Fibroblast of skin of right quadriceps (primary cell): ENCODE measurements around the gene ABCA1.

Experiments
- DNase-seq: peaks from one replicate; pipeline ENCODE4 v3.0.0-alpha.2; 2013

Gene ABCA1

DNA sequence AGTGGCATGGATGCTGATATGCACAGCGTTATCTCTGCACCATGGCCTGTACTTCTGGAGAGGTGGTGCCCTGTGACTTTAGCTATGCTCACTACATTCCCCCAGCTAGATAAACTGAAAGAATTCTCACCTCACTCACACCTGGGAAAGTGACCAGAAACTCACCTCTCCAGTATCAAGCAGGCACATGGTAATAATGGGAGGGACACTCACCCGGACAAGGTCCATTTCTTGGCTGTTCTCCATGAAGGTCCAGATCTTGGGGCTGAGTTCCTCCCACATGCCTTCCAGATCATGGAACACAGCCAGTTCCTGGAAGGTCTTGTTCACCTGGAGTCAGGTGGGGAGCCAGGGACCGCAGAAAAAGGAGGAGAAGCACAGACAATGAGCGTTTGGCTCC is 91.2 kb downstream of the ABCA1 start:
- no peak for DNase-seq

DNA sequence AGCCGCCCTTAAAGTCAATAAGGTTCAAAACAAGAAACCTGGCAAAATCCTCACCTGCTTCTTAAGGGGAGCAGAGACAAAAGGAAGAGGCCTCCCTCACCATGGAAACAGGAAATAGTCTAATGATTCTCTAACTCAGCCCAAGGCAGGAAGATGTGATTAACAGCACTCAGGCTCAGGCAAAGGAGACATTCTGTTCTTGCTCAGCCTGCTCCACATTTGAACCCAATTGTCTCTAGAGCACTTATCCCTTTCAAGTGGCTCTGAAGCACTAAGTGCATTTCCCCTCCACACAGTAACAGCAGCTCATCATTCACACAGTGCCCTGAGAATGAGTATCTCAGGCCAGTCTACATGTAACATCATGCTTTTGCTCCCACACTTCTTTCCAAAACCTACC is 91.7 kb downstream of the ABCA1 start:
- peak; percentile 15 for DNase-seq

DNA sequence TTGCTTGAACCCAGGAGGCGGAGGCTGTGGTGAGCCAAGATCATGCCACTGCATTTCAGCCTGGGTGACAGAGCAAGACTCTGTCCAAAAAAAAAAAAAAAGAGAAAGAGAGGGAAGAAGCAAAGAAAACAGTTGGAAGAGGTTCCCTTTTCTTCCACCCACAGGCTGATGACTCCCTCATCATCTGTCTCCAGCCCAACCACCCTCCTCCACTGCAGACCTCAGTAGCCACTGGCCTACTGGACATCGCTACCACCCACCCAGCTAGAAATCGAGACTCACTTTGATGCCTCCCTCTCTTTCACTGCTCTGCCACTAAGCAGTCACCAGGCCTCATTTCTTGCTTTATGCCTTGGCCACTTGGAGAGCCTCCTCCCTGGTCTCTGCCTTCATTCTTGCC is 92.8 kb downstream of the ABCA1 start:
- DNase-seq: no peak

DNA sequence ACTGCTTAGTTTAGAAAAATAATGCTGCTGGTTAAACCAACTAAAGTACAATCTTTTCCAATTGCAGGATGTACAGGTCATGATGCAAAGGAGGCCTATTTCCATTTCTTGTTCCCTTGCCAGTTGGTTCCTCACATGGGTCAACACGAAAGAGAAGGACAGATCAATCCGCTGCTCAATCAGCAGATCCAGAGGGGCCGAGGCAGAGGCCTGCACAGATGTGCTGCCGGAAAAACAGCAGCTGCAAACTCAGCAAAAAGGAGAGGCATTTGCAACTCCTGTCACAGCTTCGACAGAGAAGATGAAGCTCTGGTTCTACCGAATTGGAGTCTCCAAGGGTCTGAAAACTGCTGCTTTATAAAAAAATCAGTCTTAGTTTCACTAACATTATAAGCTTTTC is 94.3 kb downstream of the ABCA1 start:
- DNase-seq: no peak

DNA sequence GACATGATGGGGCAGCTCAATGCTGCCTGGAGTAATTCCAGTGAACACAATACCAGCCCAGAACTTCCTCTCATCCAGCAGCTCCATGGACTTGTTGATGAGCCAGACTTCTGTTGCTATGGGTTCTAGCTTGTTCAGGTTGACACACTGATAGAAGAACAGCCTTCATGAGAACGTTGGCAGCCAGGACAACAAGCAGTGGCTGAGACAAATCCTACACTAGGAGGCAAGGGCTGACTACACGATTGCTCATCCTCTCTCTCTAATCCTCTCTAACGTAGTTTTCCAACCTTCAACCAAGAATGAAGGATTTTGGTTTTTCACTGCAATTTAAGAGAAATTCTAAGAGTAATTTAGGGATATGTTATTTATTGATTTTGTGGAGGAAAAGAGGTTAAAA is 96.3 kb downstream of the ABCA1 start:
- DNase-seq: peak; percentile 76

DNA sequence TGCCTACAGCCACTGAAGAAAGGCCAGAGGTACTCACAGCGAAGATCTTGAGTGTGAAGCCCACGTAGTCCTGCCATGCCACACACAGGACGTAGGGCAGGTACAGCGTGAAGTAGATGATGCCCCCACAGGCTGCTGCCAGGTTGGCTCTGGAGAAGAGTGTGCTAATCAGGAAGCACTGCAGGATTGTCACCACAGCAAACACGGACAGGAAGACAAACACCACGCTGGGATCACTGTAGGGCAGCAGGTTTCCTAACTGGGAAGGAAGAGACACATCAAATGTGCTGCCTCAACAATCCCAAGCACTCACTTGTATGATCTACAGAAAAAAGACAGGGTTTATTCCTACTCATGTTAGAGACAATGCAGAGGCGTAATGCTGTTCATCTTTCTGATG is 101.0 kb downstream of the ABCA1 start:
- no peak for DNase-seq

DNA sequence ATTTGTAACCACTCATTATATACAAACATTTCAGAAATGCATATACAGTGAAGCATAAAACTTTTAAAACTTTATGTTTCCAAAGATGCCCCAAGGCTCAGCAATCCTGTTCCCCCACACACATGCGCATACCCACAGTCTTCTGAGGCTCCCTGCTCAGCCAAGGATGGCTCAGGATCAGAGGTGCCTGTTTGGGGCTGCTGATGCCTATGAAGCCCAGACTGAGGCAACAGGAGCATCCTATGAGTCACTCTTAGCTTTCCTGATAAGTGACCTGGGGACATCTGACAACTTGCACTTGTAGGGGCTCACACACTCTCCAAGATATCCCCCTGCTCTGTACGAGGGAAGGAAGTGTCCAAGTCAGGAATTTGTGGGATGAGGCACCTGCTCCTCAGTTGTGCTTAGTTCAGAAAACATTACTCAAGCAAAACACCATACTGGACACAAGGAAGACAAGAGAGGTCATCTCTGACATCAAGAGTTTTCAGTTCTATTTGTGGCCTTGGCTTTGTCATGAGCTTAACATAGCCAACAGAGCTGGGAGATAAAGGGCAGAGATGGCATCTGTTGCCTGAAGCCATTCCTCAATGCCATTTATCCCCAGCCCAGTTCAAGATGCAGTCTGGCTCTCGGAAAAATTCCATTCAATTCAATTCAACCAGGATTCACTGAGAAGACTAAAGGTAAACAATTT is 101.7 kb downstream of the ABCA1 start:
- DNase-seq: no peak

DNA sequence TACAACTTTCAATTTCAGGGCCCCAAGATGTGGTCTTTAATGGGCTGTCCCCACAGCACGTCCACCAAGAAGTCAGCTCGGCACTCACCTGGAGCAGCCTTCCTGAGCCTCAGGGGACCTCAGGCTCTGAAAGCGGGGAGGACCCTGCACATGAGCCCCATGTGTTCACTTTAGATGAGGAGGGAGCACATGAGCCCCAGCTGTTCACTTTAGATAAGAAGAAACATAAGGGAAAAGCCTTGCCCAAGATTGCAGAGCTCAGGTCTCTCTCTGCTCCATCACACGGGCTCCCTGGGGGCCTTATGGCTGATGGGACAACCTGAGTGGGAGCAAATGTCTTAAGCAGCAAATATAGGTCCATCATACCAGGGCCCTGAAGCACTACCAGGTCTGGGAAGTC is 107.6 kb downstream of the ABCA1 start:
- DNase-seq: no peak

DNA sequence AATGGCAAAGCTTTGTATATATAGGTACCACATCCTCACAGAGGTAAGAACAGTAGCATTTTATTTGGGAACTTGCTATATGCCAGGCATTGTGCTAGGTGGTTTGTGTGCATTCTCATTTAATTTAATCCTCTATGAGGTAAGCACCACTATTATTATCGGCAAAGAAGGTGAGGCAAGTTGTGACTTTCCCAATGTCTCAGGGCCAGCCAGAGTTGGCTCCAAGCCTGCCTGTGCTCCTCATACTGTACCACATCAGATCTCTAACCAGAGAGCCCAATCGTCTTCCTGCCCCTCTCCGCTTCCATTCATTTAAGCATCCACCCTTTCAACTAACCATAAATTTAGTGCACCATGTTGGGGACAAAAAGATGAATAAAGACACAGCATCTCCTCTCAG is 108.9 kb downstream of the ABCA1 start:
- DNase-seq: no peak

DNA sequence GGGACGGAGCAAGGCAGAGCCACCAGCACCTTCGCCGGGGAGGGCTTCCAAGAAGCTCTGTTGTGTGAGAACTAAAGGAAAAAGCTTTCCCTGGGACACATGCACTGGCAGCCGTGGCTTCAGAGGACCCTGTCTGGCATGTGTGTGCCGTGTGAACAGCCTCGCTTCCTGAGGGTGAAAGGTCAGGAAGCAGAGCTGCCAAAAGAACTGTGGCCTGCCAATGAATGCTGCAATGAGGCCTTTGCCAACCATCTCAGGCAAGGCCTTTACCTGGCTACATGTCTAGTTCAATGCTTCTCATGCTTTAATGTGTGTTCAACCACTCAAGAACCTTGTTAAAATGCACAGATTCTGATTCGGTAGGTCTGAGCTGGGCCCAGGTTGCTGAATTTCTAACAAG is 110.5 kb downstream of the ABCA1 start:
- DNase-seq: no peak

DNA sequence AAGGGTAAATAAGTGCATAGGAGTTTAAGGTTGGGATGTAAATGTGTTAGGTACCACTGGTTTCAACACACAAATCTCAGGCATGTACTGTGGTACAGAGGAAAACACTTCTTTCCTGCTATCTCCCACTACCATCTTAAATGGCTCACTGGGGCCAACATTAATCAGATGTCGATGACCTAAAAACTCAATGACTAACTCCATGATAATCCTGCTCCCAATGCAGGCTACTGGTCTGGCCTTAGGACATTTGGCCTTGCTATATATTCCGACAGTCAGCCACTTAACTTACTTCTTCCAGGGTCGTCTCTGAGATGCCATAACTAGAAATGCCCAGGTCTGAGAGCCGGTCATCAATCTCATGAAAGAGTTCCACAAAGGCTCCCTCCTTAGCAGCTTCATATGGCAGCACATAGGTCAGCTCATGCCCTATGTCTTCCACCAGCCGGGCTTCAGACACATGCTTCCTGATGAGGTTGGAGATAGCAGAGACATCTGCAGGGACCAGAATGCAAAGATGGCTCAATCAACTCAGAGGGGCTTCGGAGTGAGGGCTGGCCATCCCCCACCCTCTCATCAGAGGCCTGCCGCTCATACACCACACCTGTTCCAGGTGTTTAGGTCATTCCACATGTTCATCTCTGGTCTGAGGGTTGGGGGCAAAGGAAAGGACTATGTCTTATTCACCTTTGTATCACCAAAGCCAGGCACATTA is 111.9 kb downstream of the ABCA1 start:
- DNase-seq: no peak

DNA sequence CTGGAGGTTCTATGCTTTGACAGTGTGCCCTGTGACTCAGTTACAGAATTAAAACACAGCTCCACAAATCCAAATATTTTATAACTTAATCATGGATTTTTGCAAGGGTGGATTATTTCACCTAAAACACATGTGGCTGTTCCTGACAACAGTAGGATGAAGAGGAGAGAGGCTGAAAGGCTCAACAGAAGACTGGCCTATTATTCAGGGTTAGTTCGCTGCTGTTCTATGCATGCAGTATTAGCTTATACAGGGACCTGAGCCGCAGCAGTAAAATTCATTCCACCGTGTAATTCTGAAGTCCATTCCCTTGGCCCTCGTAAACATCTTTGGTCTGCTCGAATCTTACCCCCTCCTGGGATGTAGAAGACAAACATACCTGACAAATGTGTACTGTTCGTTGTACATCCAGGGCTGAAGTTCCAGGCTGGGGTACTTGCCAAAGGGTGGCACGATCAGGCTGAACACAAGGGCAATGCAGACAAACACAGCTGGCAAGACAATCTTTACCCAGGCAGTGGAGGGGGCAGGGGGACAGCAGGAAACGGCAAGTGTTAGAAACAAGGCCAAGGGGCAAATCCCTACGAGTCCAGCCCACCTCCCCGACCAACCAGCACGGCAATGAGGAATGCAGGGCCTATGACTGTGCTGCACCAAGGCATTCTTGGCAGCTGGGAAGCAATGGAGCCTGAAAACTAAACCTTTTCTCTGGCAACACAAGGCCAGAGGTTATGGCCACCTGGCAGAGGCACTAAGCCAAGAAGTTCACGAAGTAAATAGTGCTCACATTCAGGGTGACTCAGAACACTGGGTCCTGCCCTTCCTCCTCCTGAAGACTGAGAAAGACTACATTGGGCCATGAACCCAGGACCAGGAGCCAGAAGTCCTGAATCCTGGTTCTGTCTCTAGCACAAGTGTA is 117.3 kb downstream of the ABCA1 start:
- DNase-seq: peak; percentile 36

DNA sequence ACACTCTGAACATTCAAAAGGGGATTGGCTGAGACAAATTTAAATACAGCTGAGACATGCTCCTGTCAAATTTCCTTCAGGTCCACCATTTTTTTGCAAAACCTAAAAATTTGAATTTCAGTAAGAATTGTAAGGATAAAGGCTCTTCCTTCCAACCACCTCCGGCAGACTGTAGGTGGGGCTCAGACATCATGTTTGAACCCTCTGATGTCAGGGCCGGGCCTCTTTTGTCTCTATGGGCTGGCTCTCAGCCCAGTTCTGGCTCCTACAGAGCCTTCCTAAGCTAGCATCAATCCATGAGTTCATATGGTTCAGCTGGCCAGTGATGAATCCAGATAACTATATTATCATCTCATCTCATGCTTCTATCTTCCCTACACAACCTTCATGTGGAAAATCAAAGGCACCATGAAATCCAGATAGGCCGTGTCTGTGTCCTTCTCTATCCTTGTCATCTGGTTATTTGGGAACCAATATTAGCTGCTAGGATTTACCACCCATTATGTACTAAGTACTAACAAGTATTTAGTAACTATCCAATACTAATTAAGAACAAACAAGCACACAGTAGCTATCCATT is 119.8 kb downstream of the ABCA1 start:
- peak; percentile 60 for DNase-seq

DNA sequence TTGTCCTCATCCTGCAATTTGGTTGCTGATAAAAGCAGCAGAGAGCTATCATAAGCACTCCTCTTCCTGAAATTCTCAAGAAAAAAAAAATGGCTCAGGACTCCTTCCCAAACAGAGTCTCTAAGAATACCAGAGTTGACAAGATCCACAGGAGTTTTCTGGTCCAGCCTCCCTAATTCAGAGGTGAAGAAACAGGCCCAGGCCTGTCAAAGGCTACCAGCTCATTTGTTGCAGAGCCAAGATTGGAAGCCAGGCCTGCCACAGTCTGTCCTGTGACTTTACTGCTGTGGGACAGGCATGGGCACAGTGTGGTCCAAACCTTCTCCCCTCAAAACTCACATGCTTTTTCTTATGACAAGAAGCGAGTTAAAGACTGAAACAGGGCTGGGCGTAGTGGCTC is 122.5 kb downstream of the ABCA1 start:
- DNase-seq: no peak

DNA sequence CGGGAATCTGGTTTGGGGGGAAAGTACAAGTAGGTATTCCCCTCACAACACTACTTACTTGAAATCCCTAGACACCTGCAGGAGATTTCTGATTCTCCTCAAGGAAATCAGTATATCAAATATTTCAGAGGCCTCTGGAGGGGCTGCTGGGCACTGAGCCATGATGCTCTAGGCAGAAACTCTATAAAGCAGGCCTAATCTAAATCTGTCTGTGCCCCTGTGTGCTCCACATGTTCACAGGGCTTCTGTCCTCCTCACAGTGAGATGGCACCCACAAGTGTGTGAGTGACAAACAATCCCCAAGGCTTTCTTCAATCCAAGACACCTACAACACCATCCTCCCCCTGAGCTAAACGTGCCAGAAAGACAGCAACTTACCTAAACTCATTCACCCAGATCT is 125.0 kb downstream of the ABCA1 start:
- no peak for DNase-seq

DNA sequence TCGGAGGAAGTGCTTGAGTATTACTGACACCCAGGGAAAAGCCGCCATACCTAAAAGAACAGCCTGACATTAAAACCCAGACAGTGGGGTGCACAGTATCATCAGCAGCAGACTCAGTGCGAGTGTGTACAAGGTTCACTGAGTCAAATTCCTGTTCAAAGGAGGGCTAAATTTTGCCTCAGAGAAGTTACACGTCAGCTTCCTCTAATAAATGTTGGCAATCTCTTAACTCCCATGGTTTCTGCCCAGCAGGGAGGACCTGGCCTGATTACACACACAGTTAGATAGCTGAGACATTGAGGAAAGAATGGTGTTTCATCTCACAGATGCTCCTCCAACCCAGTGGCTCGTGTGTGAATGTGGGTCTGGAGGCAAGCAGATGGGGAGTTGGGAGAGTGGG is 125.8 kb downstream of the ABCA1 start:
- DNase-seq: no peak

DNA sequence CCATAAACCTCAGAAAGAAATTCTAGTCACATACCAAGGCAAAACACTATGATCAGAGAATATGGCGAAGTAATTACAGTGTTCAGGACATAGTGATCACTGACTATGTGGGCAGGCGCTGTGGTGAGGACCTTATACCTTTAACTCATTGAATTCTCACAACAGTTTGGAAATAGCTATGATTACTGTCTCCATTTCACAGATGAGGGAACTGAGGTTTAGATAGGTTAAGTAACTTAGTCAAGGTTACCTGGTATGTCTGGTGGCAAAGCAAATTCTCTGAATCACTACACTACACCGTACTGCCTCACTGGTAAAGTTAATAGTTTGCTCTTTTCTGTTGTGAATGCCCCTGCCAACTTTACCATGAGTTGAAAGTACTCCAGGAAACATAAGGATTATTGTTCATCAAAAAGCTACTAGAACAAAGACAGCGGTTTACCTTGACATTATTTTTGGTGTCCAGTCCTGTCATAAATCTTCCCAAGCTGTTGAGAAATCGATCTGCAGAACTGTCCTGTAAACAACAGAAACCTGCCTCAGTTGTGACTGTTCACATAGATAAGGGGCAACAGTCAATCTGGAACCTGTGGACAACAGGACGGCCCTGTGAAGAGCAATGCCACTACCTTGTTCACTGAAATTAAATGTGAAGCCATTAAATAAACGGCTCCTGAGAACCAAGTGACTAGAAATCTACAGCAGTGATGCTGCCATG is 127.7 kb downstream of the ABCA1 start:
- no peak for DNase-seq

DNA sequence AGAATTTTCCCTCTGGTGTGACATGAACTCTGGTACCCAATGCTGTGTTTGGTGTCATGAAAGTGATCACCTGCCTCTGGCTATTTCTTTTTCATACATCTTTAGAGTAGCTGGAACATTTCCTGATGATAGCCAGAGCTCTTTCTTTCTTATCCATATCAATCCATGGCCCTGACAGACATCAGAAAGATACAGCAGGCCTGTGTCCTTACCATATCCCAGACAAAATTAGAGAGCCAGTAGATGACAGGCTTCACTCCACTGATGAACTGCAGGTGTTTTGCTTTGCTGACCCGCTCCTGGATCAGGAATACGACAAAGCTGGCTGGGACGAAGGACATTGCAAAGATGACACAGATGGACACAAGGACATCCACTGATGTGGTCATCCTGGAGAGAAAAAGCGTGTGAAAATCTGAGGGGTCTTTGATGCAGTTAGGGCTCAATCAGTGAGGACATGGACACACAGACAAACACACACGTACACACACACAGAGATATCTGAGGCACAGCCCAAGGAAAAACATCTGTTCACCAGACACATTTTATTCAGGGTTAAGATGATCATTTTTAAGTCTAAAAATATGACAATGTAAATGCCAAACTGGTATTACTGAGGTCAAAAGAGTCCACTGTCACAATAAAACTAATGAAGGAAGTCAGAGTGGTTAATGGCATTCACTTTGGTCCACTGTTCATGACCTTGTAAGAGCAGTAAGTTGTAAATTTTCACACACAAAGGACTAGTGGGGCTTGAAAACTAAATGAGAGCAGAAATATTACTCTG is 129.6 kb downstream of the ABCA1 start:
- no peak for DNase-seq

DNA sequence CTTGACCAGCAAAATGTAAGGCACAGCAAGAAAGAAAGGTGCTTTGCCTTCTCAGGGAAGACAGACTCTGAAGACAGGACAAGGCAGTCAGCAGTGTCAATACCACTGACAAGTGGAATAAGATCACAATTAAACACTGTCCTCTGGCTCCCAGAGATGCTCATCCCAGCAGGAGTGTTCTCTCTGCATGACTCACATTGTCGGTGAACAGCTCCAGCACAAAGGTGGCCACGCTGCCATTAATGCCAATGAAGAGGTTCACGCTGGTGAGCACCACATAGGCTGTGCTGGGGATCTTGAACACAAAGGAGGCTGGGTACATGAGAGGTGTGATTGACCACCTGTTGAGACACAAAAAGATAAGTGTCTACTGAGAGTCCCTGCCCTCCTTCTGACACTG is 132.1 kb downstream of the ABCA1 start:
- no peak for DNase-seq

DNA sequence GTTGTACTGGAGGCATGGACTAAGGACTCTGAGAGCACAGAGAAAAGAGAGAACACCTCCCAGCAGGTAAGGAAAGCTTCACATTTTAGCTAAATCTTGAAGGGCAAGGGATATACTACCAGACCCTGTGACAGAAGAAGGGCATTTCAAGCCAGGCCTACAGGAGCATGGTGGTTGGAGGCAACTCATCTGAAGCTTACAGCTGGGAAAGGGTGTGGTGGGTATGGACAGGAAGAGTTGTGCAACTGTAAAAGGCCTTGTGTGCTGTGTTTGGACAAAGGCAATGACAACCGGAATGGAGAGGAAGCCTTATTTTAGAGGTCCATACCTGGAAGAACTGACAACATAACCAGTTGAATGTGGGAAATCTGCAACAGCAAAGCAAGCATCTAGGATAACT is 132.9 kb downstream of the ABCA1 start:
- no peak for DNase-seq

DNA sequence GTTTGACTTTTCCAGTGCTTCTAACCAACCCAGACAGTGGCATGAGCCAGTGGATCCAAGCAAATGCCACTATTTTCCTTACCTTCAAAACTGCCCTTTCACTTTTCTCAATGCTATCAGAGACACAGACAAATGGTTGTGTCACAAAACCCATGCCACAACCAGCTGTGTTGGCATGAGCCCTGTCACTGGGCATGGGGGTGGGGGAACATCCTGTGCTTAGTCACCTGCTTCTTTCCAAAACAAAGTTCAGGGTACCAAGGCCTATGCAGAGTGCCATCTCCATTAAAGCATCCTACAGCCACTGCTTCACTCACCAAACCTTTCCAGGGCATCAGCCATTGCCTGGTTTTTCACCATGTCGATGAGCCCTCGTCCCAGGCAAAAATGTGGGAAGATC is 133.9 kb downstream of the ABCA1 start:
- no peak for DNase-seq

DNA sequence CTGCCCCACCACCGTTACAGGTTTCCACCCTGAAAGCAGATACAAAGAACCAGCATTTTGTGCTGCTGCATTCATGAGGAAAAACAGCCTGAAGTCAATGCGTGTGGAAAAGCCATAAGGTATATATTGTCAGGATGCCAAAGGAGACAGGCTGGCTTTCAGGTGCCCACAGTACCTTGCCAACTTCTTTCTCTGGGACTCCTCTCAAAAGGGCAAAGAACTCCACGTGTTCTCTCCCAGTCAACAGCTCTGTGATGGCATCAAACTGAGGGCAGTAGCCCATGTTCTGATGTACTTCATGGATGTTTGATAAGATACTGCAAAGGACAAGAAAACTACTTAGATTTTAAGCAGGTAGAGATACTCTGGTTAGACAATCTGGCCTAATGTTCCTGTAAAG is 139.7 kb downstream of the ABCA1 start:
- DNase-seq: no peak
